Testis (tissue), 2 donors: ENCODE data around the gene TMEM54.

Experiments used
- POLR2A ChIP-seq: fragments of 450-650 bp; IDR thresholded peaks from one replicate; pipeline ENCODE4 v1.6.1; 2017; ENCODE audit warnings: antibody characterized with exemption, mild to moderate bottlenecking, moderate library complexity
- TF ChIP-seq, protein P1 (sequence below), 3 experiments: fragments of 450-650 bp in 2 of 3; fragments of 200-600 bp in 1 of 3; sonication (generic) in 1 of 3; IDR thresholded peaks; one replicate each; pipeline ENCODE4 v1.5.1; 2016 to 2019; ENCODE audit warnings: antibody characterized with exemption in 3 of 3, mild to moderate bottlenecking in 2 of 3, moderate library complexity in 1 of 3

DNA sequence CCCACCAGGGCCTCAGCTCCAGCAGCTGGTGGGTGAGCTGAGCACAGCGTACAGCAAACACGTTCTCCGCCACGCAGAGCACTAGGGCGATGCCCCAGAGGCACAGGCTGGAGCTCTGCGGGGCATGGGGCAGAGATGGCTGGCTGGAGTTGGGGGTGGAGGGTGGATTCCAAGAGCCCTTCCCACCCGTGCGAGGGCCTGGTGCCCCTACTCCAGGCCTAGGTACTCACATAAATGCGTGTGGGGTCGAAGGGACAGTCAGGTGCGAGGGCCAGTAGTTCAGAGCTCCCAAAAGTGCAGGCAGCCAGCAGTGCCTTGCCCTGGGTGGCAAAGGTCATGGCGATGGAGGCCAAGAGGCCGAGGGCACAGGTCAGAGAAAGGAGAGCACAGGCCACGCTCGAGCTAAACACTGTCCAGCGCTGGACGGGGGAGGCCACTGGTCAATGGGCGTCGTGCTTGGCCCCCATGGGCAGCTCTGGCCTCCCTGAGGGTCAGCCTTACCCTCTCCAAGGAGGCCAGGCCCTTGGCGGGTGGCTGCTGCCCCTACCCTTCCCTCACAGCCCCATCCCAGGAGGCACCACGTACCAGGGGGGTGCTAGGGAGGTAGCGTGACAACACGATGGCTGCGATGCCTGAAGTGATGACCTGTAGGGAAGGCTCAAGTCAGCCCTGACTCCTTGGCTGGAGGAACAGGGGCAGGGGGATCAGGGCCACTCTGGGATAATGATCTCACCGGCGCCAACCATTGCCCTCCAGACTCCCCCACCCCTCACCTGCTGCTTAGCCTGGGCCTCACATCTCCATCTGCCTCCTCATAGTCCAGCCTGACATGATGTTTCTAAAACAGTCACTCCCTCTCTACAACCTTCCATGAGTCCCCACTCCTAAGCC lies 5.6 kb downstream of the TMEM54 start:
- TF ChIP-seq, protein P1, sequence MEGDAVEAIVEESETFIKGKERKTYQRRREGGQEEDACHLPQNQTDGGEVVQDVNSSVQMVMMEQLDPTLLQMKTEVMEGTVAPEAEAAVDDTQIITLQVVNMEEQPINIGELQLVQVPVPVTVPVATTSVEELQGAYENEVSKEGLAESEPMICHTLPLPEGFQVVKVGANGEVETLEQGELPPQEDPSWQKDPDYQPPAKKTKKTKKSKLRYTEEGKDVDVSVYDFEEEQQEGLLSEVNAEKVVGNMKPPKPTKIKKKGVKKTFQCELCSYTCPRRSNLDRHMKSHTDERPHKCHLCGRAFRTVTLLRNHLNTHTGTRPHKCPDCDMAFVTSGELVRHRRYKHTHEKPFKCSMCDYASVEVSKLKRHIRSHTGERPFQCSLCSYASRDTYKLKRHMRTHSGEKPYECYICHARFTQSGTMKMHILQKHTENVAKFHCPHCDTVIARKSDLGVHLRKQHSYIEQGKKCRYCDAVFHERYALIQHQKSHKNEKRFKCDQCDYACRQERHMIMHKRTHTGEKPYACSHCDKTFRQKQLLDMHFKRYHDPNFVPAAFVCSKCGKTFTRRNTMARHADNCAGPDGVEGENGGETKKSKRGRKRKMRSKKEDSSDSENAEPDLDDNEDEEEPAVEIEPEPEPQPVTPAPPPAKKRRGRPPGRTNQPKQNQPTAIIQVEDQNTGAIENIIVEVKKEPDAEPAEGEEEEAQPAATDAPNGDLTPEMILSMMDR (IDR thresholded peaks at IDR 0.05): no peak
- TF ChIP-seq POLR2A: no peak
